Epithelial cell of esophagus (primary cell): ENCODE results near the gene GALNT13.

Experiments used
- DNase-seq: peaks from one replicate; pipeline ENCODE4 v3.0.0; 2010; ENCODE audit warnings: low read depth
- H3K4me3 ChIP-seq: 2 replicates; pipeline ENCODE4 v1.5.1; 2011; ENCODE audit warnings: mild to moderate bottlenecking, low read length, control low read depth
- CTCF ChIP-seq: IDR thresholded peaks from 2 replicates; pipeline ENCODE4 v1.5.1; 2011; ENCODE audit warnings: low read depth, mild to moderate bottlenecking, low read length, control low read depth, inconsistent platforms; ENCODE audit not compliant: insufficient read depth; ENCODE audit errors: missing control alignments

The GALNT13 gene

GRCh38 chr2:153866595-153866994 lies 5.1 kb upstream of the GALNT13 start:
- no peak for DNase-seq
- H3K4me3 ChIP-seq = no peak overlapping the region
- TF ChIP-seq CTCF = no peak

DNA sequence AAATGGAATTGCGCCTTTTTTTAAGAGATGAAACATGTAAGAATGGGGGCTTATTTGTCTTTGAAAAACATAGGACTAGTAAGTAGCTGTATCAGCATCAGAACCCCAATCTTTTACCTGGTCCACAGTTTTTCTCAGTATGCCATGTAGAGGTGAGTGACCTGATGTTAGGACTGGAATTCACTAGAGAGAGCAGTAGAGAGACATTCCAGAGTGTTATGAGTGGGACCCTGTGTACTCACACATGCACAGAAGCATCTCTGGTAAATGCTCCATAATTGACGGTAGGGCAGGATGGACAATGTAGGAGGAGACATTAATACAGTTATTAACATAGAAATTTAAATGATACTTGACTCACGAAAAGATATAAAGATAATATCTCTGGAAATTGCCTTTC lies 1.4 kb upstream of the GALNT13 start:
- no peak overlapping the region for H3K4me3 ChIP-seq
- TF ChIP-seq CTCF = no peak

GRCh38 chr2:153872311-153873051 lies 759 bp downstream of the GALNT13 start:
- TF ChIP-seq CTCF = no peak
- H3K4me3 ChIP-seq = no peak overlapping the region
- DNase-seq = no peak

More for the DNA sequence above, 1.4 kb upstream of the GALNT13 start:
- DNase-seq = peak; percentile 9

DNA sequence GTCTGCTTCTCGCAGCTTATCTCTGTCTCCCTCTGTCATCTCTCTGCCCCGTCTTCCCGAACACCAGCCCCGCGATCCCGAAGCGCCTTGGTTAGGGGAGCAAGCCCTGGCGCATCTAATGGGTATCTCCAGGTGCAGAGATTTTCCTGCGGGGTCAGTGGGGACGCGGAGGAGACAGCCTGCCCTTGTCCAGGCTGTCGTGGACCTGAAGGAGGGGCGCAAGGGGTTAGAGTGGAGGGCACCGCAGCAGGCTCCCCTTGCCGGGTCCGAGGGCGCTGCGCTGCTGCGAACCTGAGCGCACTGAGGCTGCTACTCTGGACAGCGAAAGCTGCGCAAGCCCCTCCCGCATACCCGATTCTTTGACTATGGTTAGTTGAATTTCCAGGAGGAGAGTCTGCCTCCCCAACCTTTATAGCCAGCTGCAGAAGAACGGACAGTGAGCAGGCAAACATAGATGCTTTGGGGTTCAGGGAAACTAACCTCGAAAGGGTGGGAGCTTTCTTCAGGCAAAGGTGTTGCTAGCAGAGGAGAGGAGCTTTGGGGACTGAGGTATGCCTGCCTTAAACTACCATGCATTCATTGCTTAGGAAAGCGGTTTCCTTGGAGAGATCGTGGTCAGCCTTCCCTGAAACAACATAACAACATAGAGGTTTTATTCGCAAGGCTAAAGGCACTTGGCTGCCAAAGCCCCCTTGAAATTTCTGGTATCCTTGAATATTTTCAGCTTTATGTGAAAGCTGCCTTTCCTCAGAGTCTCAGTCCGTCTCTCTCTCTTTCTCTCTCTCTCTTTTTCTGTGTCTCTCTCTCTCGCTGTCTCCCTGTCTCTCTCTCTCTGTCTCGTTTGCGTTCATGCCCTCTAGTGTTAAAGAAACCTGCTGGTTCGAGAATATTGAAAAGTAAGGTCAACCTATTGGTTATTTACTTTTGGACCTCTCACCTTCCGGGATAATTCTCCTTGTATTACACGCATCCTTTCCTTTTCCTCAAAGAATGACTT lies 1.6 kb downstream of the GALNT13 start:
- TF ChIP-seq CTCF = no peak
- no peak overlapping the region for H3K4me3 ChIP-seq
- DNase-seq = no peak

DNA sequence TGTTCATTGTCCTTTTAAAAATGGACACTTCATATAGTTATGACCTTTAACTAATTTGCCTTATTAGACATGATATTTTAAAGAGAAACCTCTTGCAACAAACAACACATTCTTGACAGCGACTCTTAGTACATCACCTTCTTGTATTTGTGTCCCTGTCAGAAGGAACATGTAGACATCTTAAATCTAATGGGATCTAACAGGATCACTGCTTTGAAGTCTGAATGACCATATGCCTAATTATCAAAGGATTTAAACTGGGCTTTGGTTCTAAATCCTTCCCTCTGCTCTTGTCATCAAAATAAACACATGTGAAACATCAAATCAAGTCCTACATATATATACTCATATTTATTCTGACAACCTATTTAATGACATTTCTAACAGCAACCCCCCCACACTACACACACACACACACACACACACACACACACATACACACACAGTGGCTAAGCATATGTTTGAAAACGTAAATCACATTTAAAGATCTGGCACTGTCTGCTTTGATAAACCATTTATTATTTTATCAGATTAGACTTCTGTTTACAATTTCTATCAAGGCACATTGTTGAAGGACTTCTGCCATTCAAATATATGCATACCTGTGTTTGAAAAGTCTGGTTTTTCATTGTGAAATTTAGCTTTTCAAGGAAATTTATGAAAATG lies 4.2 kb downstream of the GALNT13 start:
- DNase-seq = no peak
- no peak for TF ChIP-seq CTCF
- no peak overlapping the region for H3K4me3 ChIP-seq

GRCh38 chr2:153880926-153881325 lies 9.2 kb downstream of the GALNT13 start:
- no peak overlapping the region for H3K4me3 ChIP-seq
- TF ChIP-seq CTCF = no peak
- no peak for DNase-seq
